EL (cell line): Measurements from ENCODE around the gene MGMT.

Experiments
- DNase-seq: peaks from one replicate; pipeline ENCODE4 v3.0.0-alpha.2; 2016

The MGMT gene

DNA sequence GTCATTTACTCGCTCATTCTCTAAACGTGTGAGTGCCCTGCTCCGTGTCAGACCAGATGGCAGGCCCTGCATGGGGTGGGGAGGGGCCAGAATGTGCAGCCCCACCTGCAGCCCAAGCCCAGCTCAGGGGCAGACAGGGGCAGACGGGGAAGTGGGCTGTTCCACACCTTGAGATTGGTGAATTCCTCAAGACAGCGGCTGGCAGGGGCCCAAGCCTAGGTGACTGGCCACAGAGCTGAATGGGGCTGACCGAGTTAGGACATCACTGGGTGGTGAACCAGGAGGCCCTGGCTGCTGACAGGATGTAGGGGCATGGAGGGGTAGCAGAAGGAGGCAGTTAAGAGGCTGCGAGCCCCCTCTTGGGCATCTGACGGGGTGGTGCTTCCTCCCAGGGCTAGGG, 79.1 kb downstream of the MGMT start:
- DNase-seq, result no peak

DNA sequence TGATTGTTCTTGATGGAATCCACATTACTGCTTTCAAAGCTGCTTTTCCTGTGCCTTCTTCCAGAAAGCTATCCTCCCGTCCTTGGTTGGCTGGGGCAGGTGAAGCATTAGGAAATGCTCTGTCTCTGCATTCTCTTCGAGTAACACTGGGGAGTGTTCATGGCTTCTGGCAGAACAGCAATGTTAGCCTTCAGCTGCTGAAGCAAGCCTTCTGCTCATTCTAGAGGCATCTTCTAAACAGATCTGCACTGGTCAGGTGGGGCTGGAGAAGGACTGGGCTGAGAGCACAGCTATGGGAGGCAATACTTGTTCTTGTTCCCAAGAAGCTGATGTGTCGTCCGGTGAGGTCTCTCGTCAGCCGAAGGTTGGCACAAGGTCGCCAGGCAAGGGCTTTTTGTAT, 80.6 kb downstream of the MGMT start:
- no peak for DNase-seq

GRCh38 chr10:129548600-129548999, 81.6 kb downstream of the MGMT start:
- no peak for DNase-seq

GRCh38 chr10:129550076-129550475, 83.0 kb downstream of the MGMT start:
- no peak for DNase-seq

GRCh38 chr10:129550658-129551057, 83.6 kb downstream of the MGMT start:
- DNase-seq, result no peak

DNA sequence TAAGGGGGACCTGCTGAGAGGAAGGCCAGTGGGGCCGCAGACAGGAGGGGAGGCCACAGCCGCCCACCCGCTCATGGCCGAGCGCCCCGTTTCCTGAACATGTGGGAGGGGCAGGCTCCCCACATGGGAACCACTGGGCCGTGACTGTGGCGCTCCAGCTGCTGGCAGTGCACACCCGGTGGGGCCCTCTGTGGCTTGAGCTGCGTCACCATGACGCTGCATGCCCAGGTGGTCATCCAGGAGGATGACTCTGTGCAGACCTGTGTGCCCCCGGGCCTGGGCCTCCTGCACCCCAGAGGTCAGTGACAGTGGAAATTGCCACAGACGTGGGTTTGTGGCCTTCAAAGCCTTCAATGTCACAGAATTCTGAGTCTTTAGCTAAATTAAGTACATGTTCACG, 85.1 kb downstream of the MGMT start:
- DNase-seq, result no peak

GRCh38 chr10:129553928-129554327, 86.9 kb downstream of the MGMT start:
- no peak for DNase-seq

- DNase-seq, result no peak
Observed at GRCh38 chr10:129556316-129556715, 89.3 kb downstream of the MGMT start.

DNA sequence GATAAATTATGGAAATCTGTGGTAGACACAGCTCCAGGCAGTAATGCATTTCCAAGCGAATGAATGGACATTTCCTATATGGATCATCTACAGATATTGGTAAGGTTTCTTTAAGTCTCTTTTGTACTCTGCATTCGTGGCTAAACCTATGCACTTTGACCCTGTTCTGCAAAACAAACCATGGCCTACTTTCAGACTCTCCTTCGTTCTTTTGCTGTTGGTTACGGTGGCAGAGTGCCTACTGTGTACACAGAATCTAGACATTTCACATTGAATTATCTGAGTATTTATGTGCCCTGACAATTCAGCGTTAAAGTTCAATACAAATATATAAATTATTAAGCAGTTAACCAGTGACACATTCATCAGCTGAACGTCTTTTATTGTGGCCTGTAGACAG, 93.3 kb downstream of the MGMT start:
- no peak for DNase-seq

- DNase-seq, result no peak
Observed at GRCh38 chr10:129562487-129562886, 95.4 kb downstream of the MGMT start.

DNA sequence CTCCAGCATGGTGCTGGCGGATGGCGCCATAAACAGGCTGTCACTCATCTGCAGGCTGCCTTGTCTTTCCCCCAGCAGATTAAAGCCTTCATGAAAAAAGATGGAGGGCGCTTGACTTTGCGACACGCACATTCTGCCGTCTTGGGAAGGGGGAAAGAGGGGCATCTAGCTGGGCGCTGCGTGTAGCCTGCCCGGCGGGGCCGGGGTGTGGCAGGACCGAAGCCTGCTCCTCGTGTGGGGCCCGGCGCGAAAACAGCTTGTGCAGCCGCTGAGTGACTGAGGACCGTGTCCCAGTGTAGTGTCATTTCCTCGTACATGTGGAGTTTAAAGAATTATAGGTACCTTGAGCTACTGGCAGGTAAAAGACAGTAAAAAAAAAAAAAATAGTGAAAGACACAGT, 97.9 kb downstream of the MGMT start:
- no peak for DNase-seq

GRCh38 chr10:129568583-129569344, 101.7 kb downstream of the MGMT start:
- no peak for DNase-seq

- no peak for DNase-seq
Observed at GRCh38 chr10:129570185-129570584, 103.1 kb downstream of the MGMT start.

DNA sequence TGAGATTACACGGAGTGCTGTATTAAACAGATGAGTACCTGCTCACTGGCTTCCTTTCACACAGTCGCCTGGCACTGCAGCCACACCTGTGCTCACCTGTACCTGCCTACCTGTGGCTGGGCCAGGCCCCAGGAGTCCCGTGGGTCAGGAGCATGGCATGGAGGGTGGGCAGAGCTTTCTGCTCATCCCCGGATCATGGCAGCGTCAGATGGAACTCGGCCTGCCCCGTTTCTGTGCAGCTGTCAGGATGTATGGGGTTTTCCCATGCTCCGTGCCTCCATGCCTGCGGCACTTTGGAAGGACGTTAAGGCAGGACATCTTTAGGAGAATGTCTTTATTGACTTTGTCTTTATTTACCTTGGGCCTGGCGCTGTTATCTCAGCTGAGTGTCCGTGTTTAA, 112.2 kb downstream of the MGMT start:
- DNase-seq, result no peak

- DNase-seq, result no peak
Observed at GRCh38 chr10:129580010-129580409, 113.0 kb downstream of the MGMT start.

DNA sequence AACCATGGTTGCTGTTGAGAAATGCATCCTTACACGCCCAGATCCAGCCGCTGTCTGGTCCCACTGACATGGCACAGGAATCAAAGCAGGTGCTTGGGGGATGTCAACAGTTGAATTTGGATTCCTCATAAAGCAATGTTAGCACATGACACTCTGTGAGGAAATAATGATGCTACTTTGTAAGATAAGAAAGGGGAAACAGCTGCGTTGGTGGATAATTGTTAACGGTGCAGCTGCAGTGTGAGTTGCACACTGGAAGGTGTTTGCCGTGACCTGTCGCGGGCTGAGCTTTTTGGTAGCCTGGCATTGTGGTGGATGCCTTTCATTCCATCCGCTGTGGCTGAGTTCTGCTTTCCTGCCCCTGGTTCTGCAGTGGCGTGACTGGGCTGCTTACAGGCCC, 113.9 kb downstream of the MGMT start:
- no peak for DNase-seq

DNA sequence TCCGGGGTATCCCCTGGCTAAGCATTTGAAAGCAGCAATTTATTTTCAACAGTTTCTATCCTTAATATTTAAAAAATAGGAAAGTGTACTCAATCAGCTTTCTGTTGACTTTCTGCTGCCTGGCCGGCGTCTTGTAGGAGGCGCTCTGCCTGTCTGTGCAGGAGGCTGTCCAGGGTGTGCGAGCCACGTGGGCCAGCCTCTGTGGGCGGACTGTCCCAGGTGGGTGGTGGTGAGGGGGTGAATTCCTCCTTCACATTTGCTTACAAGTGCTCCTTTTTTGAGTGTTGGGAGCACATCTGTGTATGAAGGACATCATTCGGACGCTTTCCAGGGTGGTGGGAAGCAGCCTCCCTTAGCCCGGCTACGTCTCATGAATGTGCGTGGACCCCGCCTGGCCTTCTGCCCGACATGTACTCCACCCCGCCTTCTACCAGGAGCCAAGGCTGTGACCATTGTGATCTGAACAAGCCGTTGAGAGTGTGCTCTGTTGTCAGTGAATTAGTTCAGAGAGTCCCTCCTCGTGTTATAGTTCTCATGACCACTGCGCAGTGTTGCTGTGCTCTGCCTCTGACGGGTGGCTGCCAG, 114.9 kb downstream of the MGMT start:
- DNase-seq, result no peak

DNA sequence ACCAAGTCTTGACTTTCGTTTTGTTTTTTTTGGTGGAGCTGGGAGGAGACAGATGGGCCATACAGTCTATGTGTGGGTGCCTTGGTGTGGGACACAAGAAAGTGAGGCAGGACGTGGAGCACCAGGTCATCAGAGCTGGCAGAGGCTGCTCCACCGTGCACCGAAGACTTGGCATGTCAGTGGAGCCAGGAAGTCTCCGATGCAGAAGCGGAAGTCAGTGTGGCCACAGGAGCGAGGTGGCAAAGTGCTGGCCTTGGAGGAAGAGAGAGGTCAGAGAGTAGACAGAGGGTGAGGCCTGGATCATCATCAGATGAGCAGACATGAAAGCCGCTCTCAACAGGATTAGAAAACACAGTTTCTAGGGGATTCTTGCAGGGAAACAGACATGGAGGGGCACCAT, 116.8 kb downstream of the MGMT start:
- no peak for DNase-seq

DNA sequence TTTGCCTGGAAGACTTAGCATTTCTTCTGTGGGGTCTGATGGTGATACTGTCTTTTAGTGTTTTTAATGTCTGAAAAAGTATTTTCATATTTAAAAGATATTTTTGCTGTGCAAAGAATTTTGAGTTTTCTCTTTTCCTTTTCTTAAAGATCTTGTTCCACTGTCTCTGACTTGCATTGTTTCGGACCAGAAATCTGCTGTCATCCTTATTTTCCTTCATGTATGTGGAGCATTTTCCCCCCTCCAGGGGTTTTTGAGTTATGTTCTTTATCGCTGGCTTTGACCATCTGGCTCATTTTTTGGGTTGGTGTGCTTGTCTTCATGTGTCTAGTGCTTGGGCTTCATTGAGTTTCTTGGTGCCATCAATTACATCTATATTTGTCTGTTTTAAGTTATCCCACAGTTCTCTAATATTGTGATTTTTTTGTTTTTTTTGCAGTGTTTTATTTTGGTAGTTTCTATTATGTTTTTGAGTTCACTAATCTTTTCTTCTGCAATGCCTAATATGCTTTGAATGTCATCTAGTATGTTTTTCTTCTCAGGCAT, 119.9 kb downstream of the MGMT start:
- no peak for DNase-seq

DNA sequence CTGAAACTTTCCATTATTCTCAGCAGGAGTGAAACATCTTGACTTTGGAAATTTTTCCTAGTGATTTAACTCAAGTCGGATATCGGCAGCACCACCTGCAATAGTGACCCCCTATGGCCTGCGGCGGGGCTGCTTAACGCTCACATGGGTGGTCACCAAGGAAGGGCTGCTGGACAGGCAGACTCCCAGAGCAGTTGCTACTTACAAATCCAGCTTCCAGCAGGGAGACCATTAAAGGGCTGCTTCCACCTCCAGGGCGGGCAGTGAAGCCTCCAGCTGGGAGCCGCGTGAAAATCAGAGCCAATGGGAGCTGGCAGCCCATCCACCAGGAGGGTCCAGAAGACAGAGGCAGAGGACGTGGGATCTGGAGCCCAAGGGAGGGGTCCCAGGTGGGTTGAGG, 122.5 kb downstream of the MGMT start:
- DNase-seq, result no peak

DNA sequence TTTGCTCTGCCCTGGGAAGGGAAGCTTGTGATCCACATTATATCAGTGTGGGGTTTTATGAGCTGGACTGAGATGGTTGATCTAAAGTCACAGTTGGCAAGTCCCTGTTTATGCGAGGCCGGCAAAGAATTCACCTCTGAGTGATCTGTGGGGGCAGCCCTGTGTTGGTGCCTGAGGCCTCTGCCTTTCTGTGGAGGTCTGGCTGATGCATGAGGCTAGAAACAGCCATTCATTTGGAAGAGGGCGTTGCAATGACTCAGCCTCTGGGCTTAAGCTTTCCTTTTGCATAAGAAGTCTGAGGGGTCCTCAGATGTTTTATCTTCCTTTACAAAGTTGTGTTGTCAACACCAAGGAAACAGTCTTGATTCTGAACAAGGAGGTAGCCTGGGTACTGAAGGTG, 126.9 kb downstream of the MGMT start:
- no peak for DNase-seq

- DNase-seq, result no peak
Observed at GRCh38 chr10:129594811-129595210, 127.8 kb downstream of the MGMT start.

GRCh38 chr10:129598413-129598812, 131.4 kb downstream of the MGMT start:
- DNase-seq, result no peak

DNA sequence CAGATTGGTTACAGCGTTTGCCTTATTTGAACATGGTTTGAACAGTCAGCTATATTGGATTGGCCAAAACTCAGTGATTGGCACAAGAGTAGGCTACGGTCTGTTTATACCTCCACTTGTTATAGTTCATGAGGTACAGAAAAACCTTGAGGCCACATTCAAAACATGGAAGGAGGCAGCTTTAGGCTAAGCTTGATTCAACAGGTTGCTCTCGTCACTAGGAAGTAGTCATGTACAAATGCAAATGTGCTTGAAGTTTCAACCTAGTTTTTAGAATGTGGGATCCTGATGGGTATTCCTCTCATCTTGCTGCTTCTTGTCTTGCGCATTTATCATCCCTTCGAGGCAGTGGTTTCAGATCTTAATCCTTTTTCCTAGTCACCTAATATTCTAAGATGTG, 132.1 kb downstream of the MGMT start:
- no peak for DNase-seq

DNA sequence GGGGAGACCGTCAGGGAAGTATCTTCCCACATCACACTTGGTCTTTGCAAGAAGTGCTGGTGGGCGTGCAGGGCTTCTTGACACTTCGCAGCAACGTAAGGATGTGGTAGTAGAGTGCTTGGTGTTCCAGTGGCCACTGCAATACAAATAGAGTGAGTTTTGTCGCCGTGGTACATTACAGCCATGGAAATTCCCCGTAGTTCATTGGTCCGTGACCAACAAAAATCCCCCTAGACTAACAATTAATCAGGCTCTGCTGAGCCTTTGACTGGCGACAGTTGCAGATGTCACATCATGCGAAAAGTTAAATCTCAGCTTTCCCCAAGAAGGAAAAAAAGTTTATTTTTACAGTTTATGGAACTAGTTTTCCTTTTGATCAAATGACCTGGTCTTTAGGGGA, 134.7 kb downstream of the MGMT start:
- no peak for DNase-seq
